ENCODE results near the gene YIPF3.
"Not testable (repeated sequence)": the region's sequence is repeated elsewhere in the genome, so short reads cannot be mapped to it uniquely, and the experiment has no call there.

YIPF3 gene

GRCh38 chr6:43491750-43492661 is 24.7 kb downstream of the YIPF3 start:
- no peak for DNase-seq

- DNase-seq, result no peak
Measured at GRCh38 chr6:43490523-43490939, 26.2 kb downstream of the YIPF3 start.

- DNase-seq, result no peak
Measured at GRCh38 chr6:43489277-43490072, 27.3 kb downstream of the YIPF3 start.

- DNase-seq, result no peak
Measured at GRCh38 chr6:43488667-43489276, 28.0 kb downstream of the YIPF3 start.

GRCh38 chr6:43481591-43482236 is 35.0 kb downstream of the YIPF3 start:
- DNase-seq, result no peak

GRCh38 chr6:43481075-43481474 is 35.7 kb downstream of the YIPF3 start:
- DNase-seq, result no peak

GRCh38 chr6:43478008-43478372 is 38.7 kb downstream of the YIPF3 start:
- DNase-seq, result no peak

- DNase-seq, result peak; percentile 98
Measured at GRCh38 chr6:43477235-43478007, 39.3 kb downstream of the YIPF3 start, which contains the start of gene TJAP1. Gene TJAP1, plus strand, starts transcription at chr6:43477570. Its CDS starts 21,432 bp downstream, at chr6:43499002.

GRCh38 chr6:43476746-43477145 is 40.0 kb downstream of the YIPF3 start:
- DNase-seq, result no peak

- DNase-seq, result no peak
Measured at GRCh38 chr6:43475516-43475915, 41.2 kb downstream of the YIPF3 start.

- DNase-seq, result no peak
Measured at GRCh38 chr6:43472515-43472914, 44.2 kb downstream of the YIPF3 start.

- DNase-seq, result no peak
Measured at GRCh38 chr6:43471399-43471798, 45.3 kb downstream of the YIPF3 start.

GRCh38 chr6:43469947-43470346 is 46.8 kb downstream of the YIPF3 start:
- no peak for DNase-seq

- no peak for DNase-seq
Measured at GRCh38 chr6:43468748-43469681, 47.7 kb downstream of the YIPF3 start.

GRCh38 chr6:43468240-43468639 is 48.5 kb downstream of the YIPF3 start:
- DNase-seq, result no peak

GRCh38 chr6:43467752-43468151 is 49.0 kb downstream of the YIPF3 start:
- DNase-seq, result no peak

GRCh38 chr6:43467265-43467664 is 49.5 kb downstream of the YIPF3 start:
- DNase-seq, result not testable (repeated sequence)

- no peak for DNase-seq
Measured at GRCh38 chr6:43465948-43466347, 50.8 kb downstream of the YIPF3 start.

GRCh38 chr6:43464337-43464736 is 52.4 kb downstream of the YIPF3 start:
- DNase-seq, result no peak

GRCh38 chr6:43461936-43462335 is 54.8 kb downstream of the YIPF3 start:
- DNase-seq, result no peak
